IMR-90 (cell line): ENCODE data around the gene UNC5A. TPM values are rescaled to one million over a fixed set of nuclear protein-coding genes. Genes with fewer than 3 reads are reported as not detected.

Experiments
- ATAC-seq: fragments of 200-7000 bp; cut with Tn5 transposase; 2 replicates; pipeline ENCODE4 v1.9.1; 2020; ENCODE audit warnings: low read depth, mild to moderate bottlenecking, moderate library complexity
- BruUV-seq: library from RNA; stranded (reverse); fragments of 400-500 nt; replicated peaks from 2 replicates; lab custom pipeline; 2021; lab: Mats Ljungman, UMichigan
- CTCF ChIA-PET: fragments of 300-600 bp; formaldehyde crosslinking; extraction: SDS; loops from one replicate; lab custom pipeline; 2021; ENCODE audit warnings: antibody characterized with exemption; lab: Yijun Ruan, JAX
- POLR2A ChIA-PET: fragments of 300-600 bp; sonication (Branson Sonifier 250); formaldehyde crosslinking; loops from one replicate; lab custom pipeline; 2022; ENCODE audit warnings: antibody characterized with exemption; ENCODE audit not compliant: unreplicated experiment; lab: Charles Lee
- DNase-seq: peaks from one replicate; pipeline ENCODE4 v3.0.0; 2013
- H2AFZ ChIP-seq: replicated peaks from 2 replicates; pipeline ENCODE3; 2013; ENCODE audit warnings: low read length, mild to moderate bottlenecking; ENCODE audit not compliant: poor library complexity
- H2AK5ac ChIP-seq: 2 replicates; pipeline ENCODE4 v1.6.1; 2013; ENCODE audit warnings: low read depth, low read length, inconsistent platforms
- H2AK9ac ChIP-seq: replicated peaks from 2 replicates; pipeline ENCODE3; 2013; ENCODE audit warnings: mild to moderate bottlenecking, low read depth, low read length, moderate library complexity; ENCODE audit not compliant: poor library complexity
- H2BK120ac ChIP-seq: 2 replicates; pipeline ENCODE4 v1.6.1; 2013; ENCODE audit warnings: low read depth, low read length, inconsistent platforms
- H2BK15ac ChIP-seq: 3 replicates; pipeline ENCODE4 v1.6.1; 2013; ENCODE audit warnings: low read depth, low read length, inconsistent platforms
- H2BK20ac ChIP-seq: 2 replicates; pipeline ENCODE4 v1.6.1; 2013; ENCODE audit warnings: low read depth, mild to moderate bottlenecking, inconsistent platforms, low read length, moderate library complexity
- H2BK5ac ChIP-seq: 2 replicates; pipeline ENCODE4 v1.6.1; 2013; ENCODE audit warnings: mild to moderate bottlenecking, low read depth, low read length, inconsistent platforms; ENCODE audit not compliant: poor library complexity, severe bottlenecking
- H3K14ac ChIP-seq: replicated peaks from 2 replicates; pipeline ENCODE4 v1.6.1; 2013; ENCODE audit warnings: low read depth, low read length, inconsistent platforms
- H3K18ac ChIP-seq: 2 replicates; pipeline ENCODE4 v1.6.1; 2013; ENCODE audit warnings: low read depth, low read length, control low read depth
- H3K23ac ChIP-seq: 2 replicates; pipeline ENCODE4 v1.6.1; 2013; ENCODE audit warnings: low read depth, low read length, inconsistent platforms
- H3K27ac ChIP-seq: 2 replicates; pipeline ENCODE4 v1.5.1; 2013; ENCODE audit warnings: mild to moderate bottlenecking, control low read depth, low read length; ENCODE audit not compliant: insufficient read depth
- H3K27me3 ChIP-seq: 2 replicates; pipeline ENCODE4 v1.6.1; 2013; ENCODE audit warnings: low read length; ENCODE audit not compliant: control insufficient read depth, insufficient read depth
- H3K36me3 ChIP-seq: 2 replicates; pipeline ENCODE4 v1.6.1; 2013; ENCODE audit warnings: low read length, mixed read lengths; ENCODE audit not compliant: control insufficient read depth, insufficient read depth
- H3K4ac ChIP-seq: 2 replicates; pipeline ENCODE4 v1.6.1; 2013; ENCODE audit warnings: low read depth, low read length, inconsistent platforms
- H3K4me1 ChIP-seq: 2 replicates; pipeline ENCODE4 v1.6.1; 2013; ENCODE audit warnings: low read length, mixed read lengths; ENCODE audit not compliant: control insufficient read depth, insufficient read depth
- H3K4me2 ChIP-seq: 2 replicates; pipeline ENCODE4 v1.6.1; 2013; ENCODE audit warnings: low read depth, mild to moderate bottlenecking, control low read depth, low read length, moderate library complexity
- H3K4me3 ChIP-seq: 2 replicates; pipeline ENCODE4 v1.5.1; 2013; ENCODE audit warnings: low read depth, mild to moderate bottlenecking, control low read depth, low read length, moderate library complexity; ENCODE audit not compliant: insufficient read depth
- H3K56ac ChIP-seq: 2 replicates; pipeline ENCODE4 v1.6.1; 2013; ENCODE audit warnings: low read length, inconsistent platforms; ENCODE audit not compliant: insufficient read depth; ENCODE audit errors: extremely low read depth
- H3K79me1 ChIP-seq, 2 experiments: 2 replicates each; pipeline ENCODE4 v1.6.1; 2013; ENCODE audit warnings: low read length in 2 of 2, inconsistent platforms in 1 of 2, low read depth in 1 of 2
- H3K9ac ChIP-seq: 2 replicates; pipeline ENCODE4 v1.6.1; 2013; ENCODE audit warnings: low read depth, low read length, control low read depth
- H3K9me1 ChIP-seq: 2 replicates; pipeline ENCODE4 v1.6.1; 2013; ENCODE audit warnings: low read length, inconsistent platforms; ENCODE audit not compliant: insufficient read depth
- H3K9me3 ChIP-seq: 2 replicates; pipeline ENCODE4 v1.6.1; 2013; ENCODE audit warnings: low read length; ENCODE audit not compliant: control insufficient read depth, insufficient read depth
- H4K20me1 ChIP-seq: 2 replicates; pipeline ENCODE4 v1.6.1; 2013; ENCODE audit warnings: low read length, inconsistent platforms; ENCODE audit not compliant: insufficient read depth
- H4K5ac ChIP-seq: 2 replicates; pipeline ENCODE4 v1.6.1; 2013; ENCODE audit warnings: mild to moderate bottlenecking, low read depth, low read length, control low read depth
- H4K8ac ChIP-seq, 2 experiments: 2 replicates each; pipeline ENCODE4 v1.6.1; 2013; ENCODE audit warnings: low read depth in 2 of 2, low read length in 2 of 2, control low read depth in 1 of 2, inconsistent platforms in 1 of 2
- H4K91ac ChIP-seq: 2 replicates; pipeline ENCODE4 v1.6.1; 2013; ENCODE audit warnings: low read depth, low read length, inconsistent platforms; ENCODE audit not compliant: insufficient read depth
- SMC3 ChIP-seq: fragments of 150-350 bp; IDR thresholded peaks from 2 replicates; pipeline ENCODE4 v1.6.1; 2016; ENCODE audit warnings: low read depth, mild to moderate bottlenecking, antibody characterized with exemption, low read length, moderate library complexity
- WGBS, 2 experiments: methylation state at CpG; one replicate each; pipeline versions ENCODE4 v1.1.5 to v1.1.7; 2013; ENCODE audit warnings: missing lambda C conversion rate in 2 of 2; ENCODE audit not compliant: insufficient read length in 1 of 2; ENCODE audit errors: extremely low coverage in 2 of 2; 5-methylcytosine and 5-hydroxymethylcytosine counted together
- dilution Hi-C: fragments of 300-500 bp; cut with HindIII; formaldehyde crosslinking; loops from one replicate; pipeline ENCODE4 v1.14.3; 2018; ENCODE audit warnings: low sequenced_read_pairs; ENCODE audit not compliant: unreplicated experiment
- in situ Hi-C: fragments of 300-500 bp; cut with MboI; formaldehyde crosslinking; loops from 3 replicates; pipeline ENCODE4 v1.14.3; 2019; ENCODE audit warnings: low sequenced_read_pairs, inconsistent platforms, mixed read lengths
- intact Hi-C: fragments of 100-400 bp; cut with micrococcal nuclease; formaldehyde crosslinking; loops from 2 replicates; pipeline ENCODE4 v1.10.0; 2022
- polyA plus RNA-seq, 3 experiments: library from polyadenylated mRNA; depleted of rRNA; stranded (reverse); fragments of >200 nt; gene quantifications; 2 replicates each; pipeline ENCODE4 v1.2.3, GENCODE V29; 2012; ENCODE audit warnings: low replicate concordance in 1 of 3
- total RNA-seq: library from RNA; depleted of rRNA; stranded (reverse); fragments of >200 nt; gene quantifications from 2 replicates; pipeline ENCODE4 v1.2.3, GENCODE V29; 2012
- TF ChIP-seq, protein P1 (sequence below): conservative IDR thresholded peaks from 2 replicates; pipeline ENCODE4 v1.5.1; 2012; ENCODE audit warnings: mild to moderate bottlenecking, low read depth, low read length, improper control_type of control experiment

The UNC5A gene
- total and polyA plus RNA-seq, 2 of the 4 experiments (the other 2 are of a cell fraction) = not detected

GRCh38 chr5:176798086-176798876 is 12.1 kb upstream of the UNC5A start:
- Histone ChIP-seq H4K8ac (no peak overlapping the region), H3K9me1 (no peaks in the 10 kb centered on the region; the same call in 1 of the 2 replicates), H4K91ac (no peak overlapping the region), H3K27ac (no peak overlapping the region), H3K23ac (no peak overlapping the region), H3K36me3 (no peaks in the 10 kb centered on the region), H2BK5ac (no peak overlapping the region), H3K56ac (no peak overlapping the region), H3K18ac (no peak overlapping the region), H3K4ac (no peak overlapping the region), H3K4me1 (no peaks in the 10 kb centered on the region), H2BK15ac (no peak overlapping the region), H4K5ac (no peak overlapping the region), H2AK9ac (no peak overlapping the region), H2BK20ac (no peak overlapping the region), H3K79me1 (no peaks in the 10 kb centered on the region), H3K27me3 (peaks cover 41% of the 10 kb centered on the region), H3K4me3 (no peak overlapping the region), H3K14ac (no peak overlapping the region), H2BK120ac (no peak overlapping the region), H3K9ac (no peak overlapping the region), H3K9me3 (no peaks in the 10 kb centered on the region), H3K4me2 (no peak overlapping the region), H4K20me1 (no peaks in the 10 kb centered on the region), H2AFZ (no peak overlapping the region), H2AK5ac (no peak overlapping the region)
- WGBS, 2 experiments = 70% methylated on average over 2 of the region's 33 CpGs; no CpG with 5 or more reads in 1 of the 2 experiments
- ChIA-PET CTCF (no interaction called here), POLR2A (interaction anchor here (0.5 kb wide), 1 partner anchor 105 kb away, joined by 5 read pairs; no protein-coding TSS in a partner anchor)
- in situ Hi-C loops (no loop called here), intact Hi-C loops (no loop called here), dilution Hi-C loops (no loop called here)
- ATAC-seq (no peak), DNase-seq (no peak)
- BruUV-seq = no TSS peak
- no peak for TF ChIP-seq SMC3
- TF ChIP-seq, protein P1, sequence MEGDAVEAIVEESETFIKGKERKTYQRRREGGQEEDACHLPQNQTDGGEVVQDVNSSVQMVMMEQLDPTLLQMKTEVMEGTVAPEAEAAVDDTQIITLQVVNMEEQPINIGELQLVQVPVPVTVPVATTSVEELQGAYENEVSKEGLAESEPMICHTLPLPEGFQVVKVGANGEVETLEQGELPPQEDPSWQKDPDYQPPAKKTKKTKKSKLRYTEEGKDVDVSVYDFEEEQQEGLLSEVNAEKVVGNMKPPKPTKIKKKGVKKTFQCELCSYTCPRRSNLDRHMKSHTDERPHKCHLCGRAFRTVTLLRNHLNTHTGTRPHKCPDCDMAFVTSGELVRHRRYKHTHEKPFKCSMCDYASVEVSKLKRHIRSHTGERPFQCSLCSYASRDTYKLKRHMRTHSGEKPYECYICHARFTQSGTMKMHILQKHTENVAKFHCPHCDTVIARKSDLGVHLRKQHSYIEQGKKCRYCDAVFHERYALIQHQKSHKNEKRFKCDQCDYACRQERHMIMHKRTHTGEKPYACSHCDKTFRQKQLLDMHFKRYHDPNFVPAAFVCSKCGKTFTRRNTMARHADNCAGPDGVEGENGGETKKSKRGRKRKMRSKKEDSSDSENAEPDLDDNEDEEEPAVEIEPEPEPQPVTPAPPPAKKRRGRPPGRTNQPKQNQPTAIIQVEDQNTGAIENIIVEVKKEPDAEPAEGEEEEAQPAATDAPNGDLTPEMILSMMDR = no peak
